ENCODE measurements around the gene SIVA1.

SIVA1 gene

DNA sequence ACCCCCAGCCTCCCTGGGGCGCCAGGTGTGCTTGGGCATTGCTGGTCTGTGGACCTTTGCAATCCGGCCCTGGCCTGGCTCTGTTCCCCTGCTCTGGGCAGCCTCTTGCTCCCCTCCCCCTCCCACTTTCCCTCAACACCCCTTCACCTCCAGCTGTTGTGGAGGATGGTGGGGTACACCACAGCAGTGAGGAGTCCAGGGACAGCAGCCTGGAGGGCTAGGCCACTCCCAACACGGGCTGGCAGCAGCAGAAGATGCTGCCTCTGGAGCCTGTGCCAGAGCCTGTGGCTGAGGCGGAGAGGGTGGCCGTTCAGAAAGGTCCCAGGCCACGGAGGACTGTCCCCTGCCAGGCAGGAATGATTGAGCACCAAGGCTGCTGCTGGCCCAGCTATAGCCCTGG is 55.5 kb downstream of the SIVA1 start:
- H3K4me3 ChIP-seq (ENCODE audit: low read depth, low read length), result no peak overlapping the region
- TF ChIP-seq, protein P1, sequence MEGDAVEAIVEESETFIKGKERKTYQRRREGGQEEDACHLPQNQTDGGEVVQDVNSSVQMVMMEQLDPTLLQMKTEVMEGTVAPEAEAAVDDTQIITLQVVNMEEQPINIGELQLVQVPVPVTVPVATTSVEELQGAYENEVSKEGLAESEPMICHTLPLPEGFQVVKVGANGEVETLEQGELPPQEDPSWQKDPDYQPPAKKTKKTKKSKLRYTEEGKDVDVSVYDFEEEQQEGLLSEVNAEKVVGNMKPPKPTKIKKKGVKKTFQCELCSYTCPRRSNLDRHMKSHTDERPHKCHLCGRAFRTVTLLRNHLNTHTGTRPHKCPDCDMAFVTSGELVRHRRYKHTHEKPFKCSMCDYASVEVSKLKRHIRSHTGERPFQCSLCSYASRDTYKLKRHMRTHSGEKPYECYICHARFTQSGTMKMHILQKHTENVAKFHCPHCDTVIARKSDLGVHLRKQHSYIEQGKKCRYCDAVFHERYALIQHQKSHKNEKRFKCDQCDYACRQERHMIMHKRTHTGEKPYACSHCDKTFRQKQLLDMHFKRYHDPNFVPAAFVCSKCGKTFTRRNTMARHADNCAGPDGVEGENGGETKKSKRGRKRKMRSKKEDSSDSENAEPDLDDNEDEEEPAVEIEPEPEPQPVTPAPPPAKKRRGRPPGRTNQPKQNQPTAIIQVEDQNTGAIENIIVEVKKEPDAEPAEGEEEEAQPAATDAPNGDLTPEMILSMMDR (IDR thresholded peaks at IDR 0.05; ENCODE audit: low read depth, low read length), result no peak
